HG02678 (cell line): ENCODE results near the gene ADGRL3.
"Not testable (repeated sequence)": the region's sequence is repeated elsewhere in the genome, so short reads cannot be mapped to it uniquely, and the experiment has no call there.

Experiments used
- ATAC-seq: cut with Tn5 transposase; IDR thresholded peaks from one replicate; pipeline ENCODE4 v1.9.1; 2021; ENCODE audit warnings: mild to moderate bottlenecking, moderate library complexity; ENCODE audit not compliant: unreplicated experiment

The ADGRL3 gene

DNA sequence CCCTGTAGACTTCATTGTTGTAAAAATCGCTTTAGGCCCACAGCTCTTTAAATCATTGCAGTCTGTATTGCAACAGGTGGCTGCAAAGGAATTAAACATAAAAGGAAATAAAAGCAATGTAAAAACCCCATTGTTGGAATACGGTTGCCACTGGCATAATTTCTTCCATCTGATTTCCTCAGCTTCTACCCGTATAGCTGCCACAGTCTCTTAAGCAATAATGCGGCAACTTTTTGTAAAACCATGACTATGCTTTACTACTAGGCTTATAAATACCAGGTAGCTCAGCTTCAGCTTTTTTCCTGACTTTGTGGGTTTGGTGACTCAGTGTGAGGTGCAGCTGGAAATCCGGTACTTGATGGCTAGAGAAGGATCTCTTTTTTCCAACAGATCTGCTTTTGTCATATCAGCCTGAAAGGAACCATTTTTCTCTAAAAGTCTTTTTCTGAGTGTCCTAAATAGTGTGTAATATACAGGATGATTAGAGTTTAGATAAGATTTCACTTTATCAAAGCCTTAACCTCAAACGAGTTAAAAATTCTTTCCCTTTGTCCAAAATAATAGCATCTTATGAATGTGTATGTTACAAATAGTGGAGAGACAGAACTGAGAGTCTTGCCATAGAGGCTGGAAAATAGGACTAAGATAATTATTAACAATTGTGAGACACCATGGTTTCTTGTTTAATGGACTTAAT, 268.0 kb downstream of the ADGRL3 start:
- no peak for ATAC-seq

DNA sequence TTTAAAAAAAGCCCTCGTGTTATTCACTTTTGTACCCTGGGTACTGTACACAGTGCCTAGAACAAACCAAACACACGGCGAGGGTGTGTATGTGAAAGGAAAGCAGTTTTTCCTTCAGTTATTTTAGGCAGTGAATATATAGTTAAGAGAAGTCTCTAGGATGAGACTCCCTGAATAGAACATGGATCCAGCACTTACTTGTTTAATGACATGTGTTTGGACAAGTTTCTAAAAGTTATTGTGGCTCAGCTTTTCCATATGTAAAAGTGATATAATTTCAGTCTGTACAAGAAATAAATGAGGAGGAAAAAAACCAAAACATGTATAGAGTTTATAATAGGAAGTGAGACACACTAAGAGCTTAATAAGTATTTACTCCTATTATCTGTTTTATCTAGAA, 273.2 kb downstream of the ADGRL3 start:
- no peak for ATAC-seq

DNA sequence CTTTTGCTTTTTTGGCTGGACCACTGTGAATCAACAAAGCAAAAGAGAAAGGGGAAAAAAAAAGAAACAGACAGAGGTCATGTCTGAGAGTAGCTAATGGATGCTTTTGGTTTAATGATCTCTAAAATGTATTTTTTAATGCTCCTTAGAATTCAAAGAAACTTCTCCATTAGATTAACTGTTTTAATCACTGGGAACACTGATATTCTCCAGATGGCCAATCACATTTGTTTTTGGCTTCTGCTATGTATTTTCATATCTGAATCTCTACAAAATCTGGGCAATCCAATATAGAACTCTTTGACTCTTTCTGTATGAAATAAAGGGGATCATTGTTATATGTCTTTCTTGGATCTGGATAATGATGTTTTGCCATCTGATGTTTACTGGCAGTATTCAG, 278.2 kb downstream of the ADGRL3 start:
- ATAC-seq = no peak

DNA sequence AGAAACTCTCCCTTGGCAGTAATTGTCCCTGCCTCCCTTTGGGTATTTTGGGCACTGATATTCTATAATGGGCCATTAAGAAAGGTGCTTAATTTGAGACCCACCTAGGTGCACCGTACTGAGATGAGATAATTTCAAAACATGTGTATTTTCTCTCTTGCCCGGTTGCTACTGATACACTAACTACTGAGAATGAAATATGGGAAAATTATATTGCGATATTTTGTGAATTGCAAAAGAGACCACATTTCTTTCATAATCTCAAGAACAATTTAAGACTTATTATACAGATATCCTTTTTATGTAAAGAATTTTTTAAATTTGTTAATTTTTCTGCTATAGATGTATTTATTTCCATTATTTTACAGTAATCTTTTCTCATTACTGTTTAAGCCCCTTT, 284.9 kb downstream of the ADGRL3 start:
- ATAC-seq = no peak

DNA sequence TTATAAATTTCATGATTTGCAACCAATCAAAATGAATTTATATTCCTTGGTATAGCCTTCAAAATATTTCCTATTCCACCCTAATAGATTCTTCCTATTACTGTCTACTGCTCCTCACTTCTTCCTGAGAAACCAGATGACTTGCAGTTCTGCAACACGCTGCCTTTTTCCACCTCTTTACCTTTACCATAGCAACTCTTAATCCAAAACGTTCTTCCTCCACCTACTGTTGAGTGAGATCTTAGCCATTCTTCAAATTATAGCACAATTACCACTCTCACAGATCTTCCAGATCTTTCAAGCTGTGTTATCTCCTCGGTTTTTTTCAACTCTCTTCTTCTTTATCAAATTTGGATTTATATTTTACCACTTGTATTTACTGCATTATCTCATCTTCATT, 289.8 kb downstream of the ADGRL3 start:
- no peak for ATAC-seq

DNA sequence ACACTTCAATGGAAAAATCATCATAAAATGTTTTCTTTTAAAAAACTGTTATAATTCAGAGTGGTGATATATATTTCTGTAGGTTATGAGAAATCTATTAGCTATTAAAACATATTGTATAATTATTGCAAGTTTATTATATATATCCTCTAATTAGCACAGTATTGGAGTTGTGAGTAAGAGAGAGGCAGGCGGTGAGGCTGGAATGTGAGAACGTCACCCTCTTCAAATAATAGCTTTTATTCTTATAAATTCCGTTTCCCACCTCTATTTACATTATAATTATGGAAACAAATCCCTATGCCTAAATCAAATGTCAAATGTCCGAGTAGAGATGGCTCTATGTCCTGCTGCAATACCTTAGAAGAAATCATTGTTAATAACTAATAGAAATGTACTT, 292.9 kb downstream of the ADGRL3 start:
- ATAC-seq = no peak

DNA sequence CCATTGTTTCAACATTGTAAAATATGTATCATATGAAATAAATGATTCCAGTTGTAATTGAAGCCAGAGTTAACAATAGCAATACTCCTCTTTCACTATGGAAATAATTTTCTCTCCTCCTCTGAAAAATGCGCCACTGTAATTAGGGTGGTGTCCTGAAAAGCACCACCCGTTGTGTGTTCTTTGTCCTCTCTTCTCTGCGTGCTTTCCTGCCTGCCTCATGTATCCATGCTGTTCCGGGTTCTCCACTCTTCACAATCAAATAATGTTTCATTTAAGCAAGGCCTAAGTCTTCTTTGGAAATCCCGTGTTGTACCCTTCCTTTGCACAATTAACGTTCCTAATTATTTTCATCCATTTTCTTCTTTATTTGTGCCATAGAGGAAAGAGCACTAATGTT, 293.3 kb downstream of the ADGRL3 start:
- no peak for ATAC-seq

DNA sequence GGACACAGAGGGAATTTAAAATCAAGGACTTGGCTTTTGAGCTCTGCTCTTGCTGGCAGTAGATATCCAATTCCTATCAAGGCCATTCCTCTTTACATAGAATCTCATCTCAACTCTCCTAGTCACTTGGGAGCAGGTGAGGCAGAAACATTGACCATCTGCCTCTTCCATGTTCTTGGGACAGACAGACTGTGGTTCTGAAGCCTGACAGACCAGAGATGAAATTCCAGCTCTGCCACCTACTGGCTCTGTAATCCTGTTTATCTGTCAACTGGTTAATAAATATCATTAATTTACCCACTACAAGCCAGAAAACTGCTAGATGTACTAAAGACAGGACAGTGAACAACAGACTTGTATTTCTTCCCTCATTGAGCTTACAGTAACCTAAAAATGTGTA, 300.8 kb downstream of the ADGRL3 start:
- no peak for ATAC-seq

DNA sequence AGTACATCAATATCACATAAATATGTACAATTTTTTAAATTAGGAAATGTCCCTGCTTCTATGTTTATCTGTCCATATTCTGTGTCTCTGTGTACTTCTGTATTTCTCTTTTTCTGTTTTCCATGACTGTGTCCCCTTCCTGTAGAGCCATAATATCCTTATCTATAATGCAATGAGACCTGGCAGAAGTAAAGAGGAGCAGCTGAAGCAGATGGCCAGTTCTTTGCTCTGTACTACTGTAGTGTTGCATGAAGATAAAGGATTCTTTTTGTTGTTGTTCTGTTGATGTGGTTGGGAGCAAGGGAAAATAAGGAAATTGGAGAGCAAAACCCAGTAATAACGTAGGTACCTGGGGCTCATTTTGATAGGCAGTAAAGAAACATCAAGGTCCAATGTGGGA, 301.7 kb downstream of the ADGRL3 start:
- no peak for ATAC-seq

DNA sequence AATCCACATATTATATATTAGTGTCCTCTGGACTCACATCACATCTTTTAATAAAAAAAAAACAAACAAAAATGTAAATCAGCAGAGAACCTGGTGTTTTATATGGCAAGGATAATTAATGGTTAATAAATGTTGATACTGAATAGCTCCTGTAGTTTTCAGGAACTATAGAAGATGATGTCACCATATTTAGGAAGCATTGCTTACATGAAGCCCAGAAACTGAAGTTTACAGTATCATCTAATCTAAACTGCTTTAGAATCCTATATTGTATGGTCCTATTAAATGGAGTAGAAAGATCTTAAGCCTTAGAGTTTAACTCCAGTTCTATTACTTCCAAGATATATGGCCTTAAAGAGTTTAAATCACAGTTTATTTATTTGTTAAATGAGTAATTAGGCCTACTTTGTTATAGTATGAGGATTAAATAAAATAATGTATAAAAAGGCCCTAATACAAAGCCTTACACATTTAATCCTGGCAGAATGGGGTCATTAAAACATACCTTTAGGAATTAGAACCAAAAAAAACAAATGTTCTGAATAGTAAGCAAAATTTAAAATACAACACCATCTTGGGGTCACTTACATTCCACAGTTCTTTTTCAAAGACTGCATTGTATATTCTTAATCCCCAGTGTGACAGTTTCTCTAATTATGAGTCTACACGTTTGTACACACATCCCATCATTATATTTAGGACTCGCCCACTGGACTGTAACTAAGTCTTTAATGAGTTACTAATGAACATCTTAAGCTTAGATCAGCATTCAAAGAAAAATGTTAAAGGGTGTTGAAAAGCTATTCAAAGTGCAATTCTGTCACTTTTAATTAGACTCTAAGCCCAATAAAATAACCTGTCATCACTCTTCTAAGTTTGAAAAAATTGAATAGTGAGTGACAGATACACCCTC, 305.9 kb downstream of the ADGRL3 start:
- ATAC-seq = no peak

DNA sequence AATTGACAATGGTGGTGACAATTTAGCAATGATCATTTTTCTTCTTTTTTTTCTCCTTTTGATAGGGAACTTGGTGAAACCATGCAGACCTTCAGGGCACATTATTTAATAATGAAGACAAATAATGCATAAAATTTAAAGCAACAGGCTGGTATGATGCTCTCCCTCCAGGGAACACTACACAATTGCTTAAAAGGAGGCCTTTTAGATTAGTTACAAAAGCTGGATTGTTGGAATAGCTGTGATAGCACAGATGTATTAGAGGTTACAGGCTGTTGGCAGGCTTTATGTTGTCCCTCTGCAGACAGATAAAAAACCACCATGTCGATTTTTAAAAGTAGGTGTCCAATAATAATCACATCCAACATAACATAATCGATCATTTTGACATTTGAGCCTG, 307.0 kb downstream of the ADGRL3 start:
- ATAC-seq = no peak

DNA sequence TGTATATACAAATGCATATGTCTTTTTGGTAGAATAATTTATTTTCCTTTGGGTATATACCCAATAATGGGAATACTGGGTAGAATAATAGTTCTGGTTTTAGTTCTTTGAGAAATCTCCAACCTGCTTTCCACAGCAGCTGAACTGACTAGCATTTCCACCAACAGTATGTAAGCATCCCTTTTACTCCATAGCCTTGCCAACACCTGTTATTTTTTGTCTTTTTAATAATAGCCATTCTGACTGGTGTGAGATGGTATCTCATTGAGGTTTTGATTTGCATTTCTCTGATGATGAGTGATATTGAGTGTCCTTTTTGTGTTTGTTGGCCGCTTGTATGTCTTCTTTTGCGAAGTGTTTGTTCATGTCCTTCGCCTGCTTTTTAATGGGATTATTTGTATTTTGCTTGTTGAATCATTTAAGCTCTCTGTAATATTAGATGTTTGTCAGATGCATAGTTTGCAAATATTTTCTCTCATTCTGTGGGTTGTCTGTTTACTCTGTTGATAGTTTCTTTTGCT, 309.7 kb downstream of the ADGRL3 start:
- ATAC-seq = not testable (repeated sequence)

DNA sequence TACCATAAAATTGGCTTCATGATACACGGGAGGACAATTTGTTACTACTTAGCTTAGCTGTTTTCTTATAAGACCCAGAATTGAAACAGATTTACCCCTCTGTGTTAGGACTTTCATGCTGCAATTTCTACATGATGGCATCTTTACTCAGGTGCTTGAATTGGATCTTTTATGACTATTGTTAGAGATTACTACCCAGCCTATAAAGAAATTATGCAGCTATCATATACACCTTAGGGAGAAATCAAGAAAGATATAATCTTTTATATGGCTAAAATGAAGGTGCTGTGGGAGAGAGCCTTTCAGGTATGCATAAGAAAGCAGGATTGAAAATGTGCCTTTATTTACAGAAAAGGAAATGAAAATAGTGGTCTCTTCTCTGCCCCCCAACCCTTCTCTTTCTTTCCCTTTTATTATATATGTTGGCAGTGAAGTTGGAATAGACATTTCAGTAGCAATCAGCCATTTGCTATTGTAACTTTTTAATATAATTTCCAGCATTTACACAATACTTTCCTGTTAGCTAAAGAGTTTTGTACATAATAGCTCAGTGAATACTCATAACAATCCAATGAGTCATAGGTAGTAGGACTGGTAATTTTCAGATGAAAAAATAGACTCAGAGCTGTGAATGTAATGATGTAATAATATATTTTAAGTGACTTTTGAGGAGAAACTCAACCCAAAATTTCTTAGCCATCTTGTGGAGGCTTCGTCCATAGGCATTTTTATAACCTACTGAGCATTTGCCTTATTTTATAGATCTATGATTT, 311.8 kb downstream of the ADGRL3 start:
- no peak for ATAC-seq

DNA sequence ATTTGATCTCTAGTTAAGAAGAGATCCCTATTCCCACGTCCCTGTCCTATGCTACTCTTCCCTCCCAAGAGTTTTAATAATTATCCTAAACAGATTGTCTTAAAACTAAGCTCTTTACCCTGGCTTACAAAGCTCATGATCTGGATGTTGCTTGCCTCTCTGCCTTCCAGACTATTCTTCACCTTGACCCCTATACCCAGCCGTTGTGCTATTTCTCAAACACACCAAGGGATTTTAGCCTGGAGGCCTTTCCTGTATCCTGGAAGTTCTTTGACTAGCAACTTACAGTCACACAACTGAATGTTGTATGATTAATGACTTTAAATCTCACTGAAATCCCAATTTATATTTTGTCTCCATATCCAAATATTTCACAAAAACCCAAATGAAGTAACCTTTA, 314.9 kb downstream of the ADGRL3 start:
- ATAC-seq = no peak

DNA sequence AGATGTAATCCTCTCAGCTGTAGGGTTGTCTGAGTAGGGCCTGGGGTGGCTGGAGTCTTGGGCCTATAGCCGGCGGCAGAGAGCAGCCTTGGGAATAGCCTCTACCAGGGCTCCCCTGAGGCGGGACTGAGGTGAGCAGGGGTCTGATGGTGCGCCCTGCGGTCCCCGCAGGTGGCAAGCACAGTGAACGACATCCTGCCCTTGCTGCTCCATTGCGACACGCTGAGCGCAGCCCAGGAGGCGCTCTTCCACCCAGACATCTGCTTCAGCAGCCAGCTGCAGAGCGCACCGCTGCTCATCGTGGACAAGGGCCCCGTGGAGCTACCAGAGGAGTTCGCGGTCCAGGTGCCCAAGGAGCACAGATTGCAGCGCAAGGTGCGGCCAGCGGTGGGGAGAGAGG, 317.0 kb downstream of the ADGRL3 start:
- no peak for ATAC-seq

DNA sequence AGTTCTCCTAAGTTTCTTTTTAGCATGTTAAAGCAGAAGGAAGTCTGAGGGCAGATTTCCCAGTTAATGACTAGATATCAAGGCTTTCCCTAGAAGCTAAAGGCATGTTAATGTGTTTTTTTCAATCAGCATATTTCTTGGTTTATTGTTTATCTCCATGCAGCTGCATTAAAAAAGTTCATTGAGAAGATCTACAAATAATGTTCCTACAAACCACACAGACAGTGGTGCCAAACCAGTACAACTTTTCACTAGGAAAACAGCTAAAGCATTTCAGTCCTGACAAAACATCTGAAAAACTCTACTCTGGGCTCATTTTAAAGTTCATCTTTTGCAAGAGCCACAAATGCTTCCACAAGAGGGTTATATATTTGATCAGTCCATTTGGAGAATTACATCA, 320.0 kb downstream of the ADGRL3 start:
- no peak for ATAC-seq

DNA sequence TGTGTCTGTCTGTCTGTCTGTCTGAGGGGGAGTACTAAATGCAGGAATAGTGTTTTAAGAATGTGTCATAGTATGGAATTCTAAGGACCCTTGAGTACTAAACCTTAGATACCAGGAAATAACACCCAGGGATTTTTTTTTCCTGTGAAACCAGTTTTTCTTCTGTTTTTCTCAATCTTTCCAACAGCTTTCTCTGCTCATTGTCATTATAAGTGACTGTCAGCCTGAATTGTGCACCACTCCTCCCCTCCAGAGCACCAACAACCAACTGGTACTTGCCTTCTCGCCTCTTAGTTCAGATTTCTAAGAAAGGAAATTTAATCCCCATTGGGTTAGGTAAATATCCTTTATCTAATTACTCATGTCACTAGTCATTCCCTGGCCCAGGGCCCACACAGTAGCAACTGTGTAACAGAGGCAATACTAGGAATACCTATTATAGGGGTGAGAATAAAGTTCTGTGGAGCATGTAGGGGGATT, 320.6 kb downstream of the ADGRL3 start:
- ATAC-seq = no peak

DNA sequence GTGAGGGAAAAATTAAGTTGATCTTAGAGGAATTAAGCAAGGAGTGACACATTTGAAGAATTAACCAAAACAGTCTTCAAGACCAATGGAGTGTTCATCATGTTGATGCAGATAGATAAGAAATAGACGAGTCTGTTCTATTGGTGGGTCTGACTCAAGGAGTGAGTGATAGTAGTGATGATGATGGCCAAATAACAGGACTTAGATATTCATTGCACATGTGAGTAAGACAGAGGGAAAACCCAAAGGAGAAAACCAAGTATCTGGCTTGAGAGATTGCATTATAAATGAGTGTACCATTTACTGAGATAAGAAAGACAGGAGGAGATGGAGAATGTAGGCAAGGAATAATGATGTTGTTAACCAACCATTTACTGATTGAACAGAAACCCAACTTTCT, 321.3 kb downstream of the ADGRL3 start:
- no peak for ATAC-seq

DNA sequence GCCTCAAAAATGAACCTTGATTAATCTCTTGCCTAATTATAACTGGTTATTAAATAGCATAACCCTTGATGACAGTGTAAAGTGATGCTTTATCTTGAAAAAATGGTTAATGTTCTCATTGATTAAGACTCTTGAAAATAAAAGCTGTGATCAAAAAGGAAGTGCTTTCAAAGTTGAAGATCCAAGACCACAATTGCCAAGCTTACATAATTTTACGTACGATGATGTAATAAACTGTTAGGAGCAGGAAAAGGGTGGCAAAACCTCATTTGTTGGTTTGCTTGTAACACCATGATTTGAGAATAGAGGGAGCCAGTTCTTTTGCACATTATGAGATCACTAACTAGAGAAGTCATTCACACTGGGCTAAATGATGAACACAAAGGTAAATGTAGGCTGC, 322.2 kb downstream of the ADGRL3 start:
- no peak for ATAC-seq

DNA sequence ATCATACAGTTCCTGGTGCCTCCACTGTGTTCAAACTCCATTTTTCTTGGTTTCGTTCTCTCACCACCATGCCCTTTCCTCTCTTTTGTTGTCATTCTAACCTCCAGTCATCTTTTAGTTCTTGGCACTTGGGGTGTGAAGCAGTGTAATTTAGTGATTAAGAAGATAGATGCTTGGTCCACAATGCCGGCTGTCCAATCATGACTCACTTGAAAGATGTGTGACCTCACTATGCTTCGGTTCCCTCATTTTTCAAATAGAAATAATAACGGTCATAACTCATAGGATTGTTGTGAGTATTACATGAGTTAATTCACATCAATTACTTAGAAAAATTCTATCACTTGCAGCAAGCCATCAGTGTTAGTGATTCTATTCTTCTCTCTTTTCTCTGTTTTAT, 327.8 kb downstream of the ADGRL3 start:
- ATAC-seq = no peak

DNA sequence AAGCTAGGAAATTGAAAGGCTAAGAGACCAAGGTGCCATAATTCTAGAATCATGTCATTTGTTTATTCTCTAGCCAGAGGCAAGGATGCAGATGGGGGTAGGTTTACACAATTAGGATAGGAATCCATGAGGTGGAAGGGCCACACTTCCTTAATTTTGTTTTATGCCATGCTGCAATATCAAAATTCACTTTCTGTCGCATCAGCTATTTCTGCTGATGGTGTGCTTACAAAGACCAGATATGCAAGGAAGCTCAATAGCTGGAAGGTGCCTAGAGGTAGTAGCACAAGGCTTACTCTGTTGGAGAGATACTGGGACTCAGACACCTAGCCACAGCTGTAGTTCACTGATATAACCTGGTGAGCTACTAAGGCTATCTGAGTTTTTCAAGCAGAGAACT, 328.5 kb downstream of the ADGRL3 start:
- ATAC-seq = no peak
